K562 (cell line): Measurements from ENCODE around the gene HRH3. TPM values are rescaled to one million over a fixed set of nuclear protein-coding genes. Genes with fewer than 3 reads are reported as not detected.

Experiments
- ATAC-seq: fragments of 200-7000 bp; cut with Tn5 transposase; 3 replicates; pipeline ENCODE4 v1.9.1; 2020; ENCODE audit warnings: moderate library complexity
- BruUV-seq: library from RNA; stranded (reverse); fragments of 400-500 nt; replicated peaks from 2 replicates; lab custom pipeline; 2021; lab: Mats Ljungman, UMichigan
- CTCF ChIA-PET: fragments of 300-600 bp; formaldehyde crosslinking; extraction: SDS; loops from one replicate; lab custom pipeline; 2021; ENCODE audit warnings: low intra/inter-chr PET ratio; lab: Yijun Ruan, JAX
- POLR2A ChIA-PET: fragments of 300-600, 350-650 bp; sonication (Branson Sonifier 250); formaldehyde crosslinking; extraction: SDS; loops from one replicate; lab custom pipeline; 2021; ENCODE audit warnings: antibody characterized with exemption, inconsistent platforms; lab: Yijun Ruan, JAX
- DNase-seq, 4 experiments: peaks; one replicate each; pipeline versions ENCODE4 v3.0.0 to v3.0.0-alpha.2; 2011 to 2018; ENCODE audit warnings: low spot score in 3 of 4, mixed read lengths in 3 of 4; ENCODE audit errors: extremely low read depth in 1 of 4
- FAIRE-seq: peaks from 2 replicates; lab custom pipeline; 2011; peaks lifted over from hg19 to GRCh38; lab: Jason Lieb, UNC
- H2AFZ ChIP-seq: 2 replicates; pipeline ENCODE4 v1.6.0; 2011; ENCODE audit warnings: low read depth, low read length, control low read depth, inconsistent platforms
- H3K27ac ChIP-seq: fragments of 200-600 bp; 3 replicates; pipeline ENCODE4 v1.8.0; 2011; ENCODE audit warnings: low read depth, mild to moderate bottlenecking, control low read depth, inconsistent platforms, low read length, moderate library complexity, mixed read lengths; ENCODE audit errors: extremely low read depth
- H3K27me3 ChIP-seq, 2 experiments: fragments of 300-600 bp in 1 of 2; 2 replicates in 1 of 2; 3 replicates in 1 of 2; pipeline versions ENCODE4 v1.6.0 to v1.8.0; 2011; ENCODE audit warnings: inconsistent platforms in 2 of 2, low read length in 2 of 2, mild to moderate bottlenecking in 1 of 2, mixed read lengths in 1 of 2, moderate library complexity in 1 of 2; ENCODE audit not compliant: control insufficient read depth in 2 of 2, insufficient read depth in 2 of 2
- H3K36me3 ChIP-seq: fragments of 300-600 bp; 3 replicates; pipeline ENCODE4 v1.8.0; 2011; ENCODE audit warnings: mild to moderate bottlenecking, low read length, inconsistent platforms; ENCODE audit not compliant: control insufficient read depth, insufficient read depth
- H3K4me1 ChIP-seq, 2 experiments: fragments of 200-600 bp in 1 of 2; replicated peaks in 1 of 2; 2 replicates in 1 of 2; 3 replicates in 1 of 2; pipeline versions ENCODE4 v1.5.1 to v1.8.0; 2011; ENCODE audit warnings: inconsistent platforms in 2 of 2, low read length in 2 of 2, mild to moderate bottlenecking in 1 of 2, mixed read lengths in 1 of 2, moderate library complexity in 1 of 2; ENCODE audit not compliant: control insufficient read depth in 2 of 2, insufficient read depth in 2 of 2
- H3K4me2 ChIP-seq: 2 replicates; pipeline ENCODE4 v1.6.1; 2011; ENCODE audit warnings: low read length, control low read depth, inconsistent platforms, mixed read lengths; ENCODE audit not compliant: insufficient read depth
- H3K4me3 ChIP-seq: fragments of 200-600 bp; sonication (generic), shearing (Covaris generic); 2 replicates; pipeline ENCODE4 v1.5.1; 2016; ENCODE audit warnings: control low read depth, inconsistent platforms
- H3K79me2 ChIP-seq: fragments of 200-600 bp; 3 replicates; pipeline ENCODE4 v1.8.0; 2011; ENCODE audit warnings: low read length, inconsistent platforms; ENCODE audit not compliant: control insufficient read depth, insufficient read depth
- H3K9ac ChIP-seq, 2 experiments: 2 replicates each; pipeline versions ENCODE4 v1.6.0 to v1.6.1; 2011; ENCODE audit warnings: low read depth in 2 of 2, low read length in 2 of 2, control low read depth in 1 of 2, inconsistent platforms in 1 of 2, mild to moderate bottlenecking in 1 of 2, mixed read lengths in 1 of 2; ENCODE audit not compliant: insufficient read depth in 1 of 2
- H3K9me1 ChIP-seq: one replicate; pipeline ENCODE4 v1.6.0; 2011; ENCODE audit warnings: inconsistent platforms, mild to moderate bottlenecking, low read length, moderate library complexity; ENCODE audit not compliant: control insufficient read depth, insufficient read depth
- H3K9me3 ChIP-seq: replicated peaks from 2 replicates; pipeline ENCODE4 v1.5.1; 2011; ENCODE audit warnings: low read depth, low read length, inconsistent platforms; ENCODE audit not compliant: control insufficient read depth, insufficient read depth
- H4K20me1 ChIP-seq: replicated peaks from 2 replicates; pipeline ENCODE4 v1.6.1; 2011; ENCODE audit warnings: low read length, inconsistent platforms, mixed read lengths; ENCODE audit not compliant: control insufficient read depth, insufficient read depth
- CBX3 ChIP-seq, 2 experiments: IDR thresholded peaks; 1 replicate in 1 of 2; 2 replicates in 1 of 2; pipeline ENCODE4 v1.6.1; 2012; ENCODE audit warnings: inconsistent platforms in 2 of 2, low read length in 2 of 2, borderline replicate concordance in 1 of 2, control low read depth in 1 of 2
- CCAR2 ChIP-seq: fragments of 200-400 bp; formaldehyde crosslinking; IDR thresholded peaks from 2 replicates; pipeline ENCODE4 v1.6.1; 2017; ENCODE audit warnings: mild to moderate bottlenecking, low read depth, low read length
- CTCF ChIP-seq, 3 experiments: IDR thresholded peaks in 2 of 3; conservative IDR thresholded peaks in 1 of 3; 2 replicates each; pipeline ENCODE4 v1.5.1; 2011 to 2012; ENCODE audit warnings: low read length in 3 of 3, mild to moderate bottlenecking in 3 of 3, control low read depth in 2 of 3, improper control_type of control experiment in 1 of 3, inconsistent platforms in 1 of 3, low read depth in 1 of 3, mixed read lengths in 1 of 3, moderate library complexity in 1 of 3; ENCODE audit not compliant: insufficient read depth in 2 of 3
- E2F5 ChIP-seq: sonication (generic); formaldehyde crosslinking; IDR thresholded peaks from 2 replicates; pipeline ENCODE4 v1.8.0; 2022; ENCODE audit warnings: mild to moderate bottlenecking, missing genetic modification reagents
- EGR1 ChIP-seq: fragments of 450-650 bp; conservative IDR thresholded peaks from 2 replicates; pipeline ENCODE4 v1.6.1; 2017; ENCODE audit warnings: mild to moderate bottlenecking
- IFI16 ChIP-seq: fragments of 250-450 bp; sonication (Bioruptor Pico); IDR thresholded peaks from 2 replicates; pipeline ENCODE4 v2.1.2; 2022; ENCODE audit warnings: mild to moderate bottlenecking, inconsistent platforms
- KDM4B ChIP-seq, 2 experiments: fragments of 450-650 bp in 1 of 2; sonication (generic) in 1 of 2; IDR thresholded peaks; 2 replicates each; pipeline ENCODE4 v1.6.1; 2016 to 2017; ENCODE audit warnings: borderline replicate concordance in 2 of 2, antibody characterized with exemption in 1 of 2, low read depth in 1 of 2, mild to moderate bottlenecking in 1 of 2
- LCOR ChIP-seq: sonication (generic); formaldehyde crosslinking; IDR thresholded peaks from 2 replicates; pipeline ENCODE4 v1.8.0; 2022; ENCODE audit warnings: mild to moderate bottlenecking, missing genetic modification reagents
- STAT5A ChIP-seq: IDR thresholded peaks from 2 replicates; pipeline ENCODE4 v1.6.1; 2012; ENCODE audit warnings: low read length, inconsistent platforms, borderline replicate concordance
- VEZF1 ChIP-seq: fragments of 200-800 bp; sonication (Bioruptor generic); IDR thresholded peaks from 2 replicates; pipeline ENCODE4 v1.6.1; 2017; ENCODE audit warnings: missing genetic modification characterization, missing compliant biosample characterization
- ZBTB17 ChIP-seq: fragments of 450-650 bp; formaldehyde crosslinking; IDR thresholded peaks from 2 replicates; pipeline ENCODE4 v1.4.0; 2020; ENCODE audit warnings: mild to moderate bottlenecking
- WGBS: fragments of 100-300 bp; shearing (Covaris generic); methylation state at CpG from one replicate; pipeline ENCODE4 v1.1.6; 2016; ENCODE audit warnings: low coverage, mixed read lengths; ENCODE audit not compliant: insufficient coverage; ENCODE audit errors: missing lambda C conversion rate; 5-methylcytosine and 5-hydroxymethylcytosine counted together
- in situ Hi-C: fragments of 300-500 bp; cut with MboI; formaldehyde crosslinking; loops from 4 replicates; pipeline ENCODE4 v1.15.0; 2018; ENCODE audit warnings: inconsistent platforms, mixed read lengths
- intact Hi-C: fragments of 100-400 bp; cut with micrococcal nuclease; formaldehyde crosslinking; loops from 2 replicates; pipeline ENCODE4 v1.14.2; 2022
- polyA plus RNA-seq, 8 experiments: library from polyadenylated mRNA; depleted of rRNA in 4 of 8; stranded (reverse) in 5 of 8; unstranded in 3 of 8; fragments of >200 nt; fragmentation: Nextera tagmentation in 2 of 8; fragmentation: Illumina TruSeq in 1 of 8; extraction: Ambion mirVana in 2 of 8; extraction: Trizol in 1 of 8; gene quantifications; 2 replicates each; pipeline versions ENCODE4 v1.2.1 to v1.2.3, GENCODE V29; 2011 to 2014; ENCODE audit warnings: inconsistent platforms in 1 of 8, missing spikeins in 1 of 8
- total RNA-seq, 7 experiments: library from RNA; depleted of rRNA in 6 of 7; stranded (reverse); fragments of >200 nt in 6 of 7; fragmentation: Illumina TruSeq in 2 of 7; extraction: Trizol in 2 of 7; gene quantifications; 2 replicates each; pipeline versions ENCODE4 v1.2.1 to v1.2.3, GENCODE V29; 2011 to 2021; ENCODE audit warnings: low replicate concordance in 1 of 7

The HRH3 gene
- total and polyA plus RNA-seq, 9 of the 15 experiments (the other 6 are each of a cell fraction or from before 2014, with no cell fraction given): not detected

- TF ChIP-seq CTCF (IDR thresholded peaks at IDR 0.05 in 2 of 3, conservative IDR thresholded peaks at IDR 0.05 in 1 of 3; ENCODE audit: insufficient read depth in 2 of 3, low read depth in 1 of 3, low read length in 3 of 3): no peak
Measured at GRCh38 chr20:62195736-62196135, 24.3 kb downstream of the HRH3 start (continued).

GRCh38 chr20:62195075-62195405 is 25.0 kb downstream of the HRH3 start:
- FAIRE-seq (no peak), ATAC-seq (no peak), DNase-seq (no peak)
- CTCF ChIA-PET: no interaction called here
- Histone ChIP-seq H3K79me2 (peaks cover 19% of the 10 kb centered on the region), H4K20me1 (peaks cover 14% of the 10 kb centered on the region; the same call in 1 of the 2 replicates), H3K9me1 (no peaks in the 10 kb centered on the region), H3K9me3 (no peaks in the 10 kb centered on the region), H3K27me3 (no peaks in the 10 kb centered on the region), H3K4me3 (no peak overlapping the region), H2AFZ (no peak overlapping the region), H3K36me3 (peaks cover 86% of the 10 kb centered on the region; the same call in 2 of the 3 replicates), H3K4me2 (no peak overlapping the region), H3K9ac (no peak overlapping the region; a peak in 1 of 4 replicates)
- no TSS peak for BruUV-seq
- in situ Hi-C loops (no loop called here), intact Hi-C loops (no loop called here)
- WGBS: 94% methylated on average over 8 of the region's 8 CpGs
- POLR2A ChIA-PET: interaction anchor here (1.1 kb wide), 1 partner anchor 13 kb away, joined by 3 read pairs; no protein-coding TSS in a partner anchor
- no peak for TF ChIP-seq VEZF1 (CRISPR knock-in tag)
- TF ChIP-seq KDM4B (IDR thresholded peaks at IDR 0.05; ENCODE audit: borderline replicate concordance in 2 of 2, low read depth in 1 of 2): no peak
- TF ChIP-seq STAT5A: no peak
- no peak for TF ChIP-seq IFI16
- no peak for TF ChIP-seq ZBTB17 (CRISPR knock-in tag)
- no peak for TF ChIP-seq LCOR (CRISPR knock-in tag)
- no peak for TF ChIP-seq EGR1
- no peak for TF ChIP-seq CCAR2
- TF ChIP-seq E2F5 (CRISPR knock-in tag): no peak
- no peak for TF ChIP-seq CBX3 (IDR thresholded peaks at IDR 0.05; ENCODE audit: borderline replicate concordance in 1 of 2, low read length in 2 of 2)
- TF ChIP-seq, all 486 proteins: peak for 0
- peaks cover 0 to 6% of the 10 kb centered on the region in 2 experiments; a peak in 1 of 5 replicates for H3K4me1 ChIP-seq
- no peak overlapping the region for H3K27ac ChIP-seq
